ENCODE results near the gene EMB. TPM values are rescaled to one million over a fixed set of nuclear protein-coding genes. Genes with fewer than 3 reads are reported as not detected.
"Not testable (repeated sequence)": the region's sequence is repeated elsewhere in the genome, so short reads cannot be mapped to it uniquely, and the experiment has no call there.

The EMB gene
- total and polyA plus RNA-seq, 2 experiments from 2014 or later: 8.0 to 9.8 TPM

DNA sequence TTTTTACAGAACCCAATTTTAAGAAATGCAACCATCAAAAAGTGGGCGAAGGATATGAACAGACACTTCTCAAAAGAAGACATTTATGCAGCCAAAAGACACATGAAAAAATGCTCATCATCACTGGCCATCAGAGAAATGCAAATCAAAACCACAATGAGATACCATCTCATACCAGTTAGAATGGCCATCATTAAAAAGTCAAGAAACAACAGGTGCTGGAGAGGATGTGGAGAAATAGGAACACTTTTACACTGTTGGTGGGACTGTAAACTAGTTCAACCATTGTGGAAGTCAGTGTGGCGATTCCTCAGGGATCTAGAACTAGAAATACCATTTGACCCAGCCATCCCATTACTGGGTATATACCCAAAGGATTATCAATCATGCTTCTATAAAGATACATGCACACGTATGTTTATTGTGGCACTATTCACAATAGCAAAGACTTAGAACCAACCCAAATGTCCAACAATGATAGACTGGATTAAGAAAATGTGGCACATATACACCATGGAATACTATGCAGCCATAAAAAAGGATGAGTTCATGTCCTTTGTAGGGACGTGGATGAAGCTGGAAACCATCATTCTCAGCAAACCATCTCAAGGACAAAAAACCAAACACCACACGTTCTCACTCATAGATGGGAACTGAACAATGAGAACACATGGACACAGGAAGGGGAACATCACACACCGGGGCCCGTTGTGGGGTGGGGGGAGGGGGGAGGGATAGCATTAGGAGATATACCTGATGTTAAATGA is 19.7 kb downstream of the EMB start:
- H3K27me3 ChIP-seq; H3K4me3 ChIP-seq; H3K36me3 ChIP-seq (replicated peaks; ENCODE audit: insufficient read depth, low read depth); H2AFZ ChIP-seq; DNase-seq (ENCODE audit: low spot score); H3K79me2 ChIP-seq; H3K4me2 ChIP-seq; H4K20me1 ChIP-seq (ENCODE audit: insufficient read depth, poor library complexity, severe bottlenecking); H3K27ac ChIP-seq; H3K4me1 ChIP-seq (ENCODE audit: insufficient read depth); H3K9me2 ChIP-seq (replicated peaks; ENCODE audit: insufficient read depth); H3K9me3 ChIP-seq (ENCODE audit: low read depth): not testable (repeated sequence)
- 90% methylated on average over 7 of the region's 7 CpGs for WGBS (ENCODE audit: low lambda C conversion rate, missing lambda C conversion rate)

GRCh38 chr5:50420343-50420935 is 20.6 kb downstream of the EMB start:
- Histone ChIP-seq H2AFZ (no peak overlapping the region), H3K4me1 (ENCODE audit: insufficient read depth) (no peaks in the 10 kb centered on the region), H3K79me2 (no peaks in the 10 kb centered on the region), H3K27ac (no peak overlapping the region), H3K9me2 (replicated peaks; ENCODE audit: insufficient read depth) (no peaks in the 10 kb centered on the region), H3K4me2 (no peak overlapping the region), H3K4me3 (no peak overlapping the region), H3K36me3 (replicated peaks; ENCODE audit: insufficient read depth, low read depth) (no peaks in the 10 kb centered on the region), H4K20me1 (ENCODE audit: insufficient read depth, poor library complexity, severe bottlenecking) (no peaks in the 10 kb centered on the region), H3K27me3 (no peaks in the 10 kb centered on the region), H3K9me3 (ENCODE audit: low read depth) (no peaks in the 10 kb centered on the region)
- 83% methylated on average over 5 of the region's 5 CpGs for WGBS (ENCODE audit: low lambda C conversion rate, missing lambda C conversion rate)
- no peak for DNase-seq (ENCODE audit: low spot score)
- no peak for TF ChIP-seq CTCF (IDR thresholded peaks at IDR 0.05; ENCODE audit: poor library complexity)
- TF ChIP-seq EZH2 (IDR thresholded peaks at IDR 0.05; ENCODE audit: borderline replicate concordance): no peak
- TF ChIP-seq EZH2phosphoT487 (IDR thresholded peaks at IDR 0.05; ENCODE audit: low read depth, severe bottlenecking, unreplicated experiment): no peak

DNA sequence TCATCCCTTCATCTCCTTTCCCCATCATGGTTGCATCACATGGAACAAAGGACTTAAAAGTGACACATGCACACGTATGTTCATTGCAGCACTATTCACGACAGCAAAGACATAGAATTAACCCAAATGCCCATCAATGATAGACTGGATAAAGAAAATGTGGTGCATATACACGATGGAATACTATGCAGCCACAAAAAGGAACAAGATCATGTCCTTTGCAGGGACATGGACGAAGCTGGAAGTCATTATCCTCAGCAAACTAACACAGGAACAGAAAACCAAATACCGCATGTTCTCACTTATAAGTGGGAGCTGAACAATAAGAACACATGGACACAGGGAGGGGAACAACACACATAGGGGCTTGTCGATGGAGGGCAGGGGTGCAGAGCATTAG is 21.4 kb downstream of the EMB start:
- 94% methylated on average over 6 of the region's 6 CpGs for WGBS (ENCODE audit: low lambda C conversion rate, missing lambda C conversion rate)
- H2AFZ ChIP-seq; H4K20me1 ChIP-seq (ENCODE audit: insufficient read depth, poor library complexity, severe bottlenecking); DNase-seq (ENCODE audit: low spot score); H3K9me2 ChIP-seq (replicated peaks; ENCODE audit: insufficient read depth); H3K27ac ChIP-seq; H3K79me2 ChIP-seq; H3K9me3 ChIP-seq (ENCODE audit: low read depth); H3K4me2 ChIP-seq; H3K4me1 ChIP-seq (ENCODE audit: insufficient read depth); H3K27me3 ChIP-seq; H3K4me3 ChIP-seq; H3K36me3 ChIP-seq (replicated peaks; ENCODE audit: insufficient read depth, low read depth): not testable (repeated sequence)

DNA sequence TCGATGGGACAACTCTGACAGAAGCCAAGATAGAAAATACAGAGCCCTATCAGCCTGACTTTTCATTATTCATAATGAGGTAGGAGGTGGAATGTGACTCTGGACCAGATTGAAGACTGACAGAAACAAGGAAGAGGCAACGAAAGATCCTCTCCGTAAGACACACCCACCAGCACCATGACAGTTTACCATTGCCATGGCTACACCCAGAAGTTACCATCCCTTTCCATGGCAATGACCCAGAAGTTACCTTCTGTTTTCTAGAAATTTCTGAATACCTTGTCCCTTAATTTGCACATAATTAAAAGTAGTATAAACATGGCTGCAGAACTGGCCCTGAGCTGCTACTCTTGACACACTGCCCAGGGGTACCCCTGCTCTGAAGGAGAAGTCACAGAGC is 24.5 kb downstream of the EMB start:
- DNase-seq (ENCODE audit: low spot score); H3K9me3 ChIP-seq (ENCODE audit: low read depth); H3K79me2 ChIP-seq; H3K4me3 ChIP-seq; H3K4me2 ChIP-seq; H3K27ac ChIP-seq; H3K9me2 ChIP-seq (replicated peaks; ENCODE audit: insufficient read depth); H3K36me3 ChIP-seq (replicated peaks; ENCODE audit: insufficient read depth, low read depth); H3K4me1 ChIP-seq (ENCODE audit: insufficient read depth); H3K27me3 ChIP-seq; H2AFZ ChIP-seq; H4K20me1 ChIP-seq (ENCODE audit: insufficient read depth, poor library complexity, severe bottlenecking): not testable (repeated sequence)
- 89% methylated on average over 3 of the region's 3 CpGs for WGBS (ENCODE audit: low lambda C conversion rate, missing lambda C conversion rate)

DNA sequence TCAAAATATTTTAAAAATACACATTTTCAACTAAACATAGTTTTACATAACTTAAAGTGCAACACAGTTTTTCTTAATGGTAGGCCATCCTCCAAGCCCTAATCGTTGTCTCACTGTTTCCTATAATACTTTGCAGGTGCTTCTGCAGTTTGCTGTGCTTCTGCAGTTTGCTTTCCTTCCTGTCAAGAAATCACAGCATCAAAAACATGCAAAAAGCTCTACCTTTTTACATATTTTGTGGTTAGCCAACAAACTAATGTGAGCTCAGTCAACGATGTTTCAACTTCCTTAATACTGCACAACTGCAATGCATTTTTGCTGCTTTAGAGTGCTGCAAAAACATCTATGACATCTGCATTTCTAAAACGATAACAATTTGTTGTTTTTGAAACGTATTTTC is 25.2 kb downstream of the EMB start:
- no peaks in the 10 kb centered on the region for H3K9me3 ChIP-seq (ENCODE audit: low read depth)
- no peaks in the 10 kb centered on the region for H3K36me3 ChIP-seq (replicated peaks; ENCODE audit: insufficient read depth, low read depth)
- no peak for DNase-seq (ENCODE audit: low spot score)
- H3K27me3 ChIP-seq: no peaks in the 10 kb centered on the region
- H3K4me3 ChIP-seq: no peak overlapping the region
- H3K9me2 ChIP-seq (replicated peaks; ENCODE audit: insufficient read depth): no peaks in the 10 kb centered on the region
- no peaks in the 10 kb centered on the region for H3K79me2 ChIP-seq
- H3K4me2 ChIP-seq: no peak overlapping the region
- no peak overlapping the region for H3K27ac ChIP-seq
- H2AFZ ChIP-seq: no peak overlapping the region
- H4K20me1 ChIP-seq (ENCODE audit: insufficient read depth, poor library complexity, severe bottlenecking): no peaks in the 10 kb centered on the region
- WGBS (ENCODE audit: low lambda C conversion rate, missing lambda C conversion rate): 73% methylated on average over 4 of the region's 4 CpGs
- TF ChIP-seq EZH2phosphoT487 (IDR thresholded peaks at IDR 0.05; ENCODE audit: low read depth, severe bottlenecking, unreplicated experiment): no peak
- TF ChIP-seq EZH2 (IDR thresholded peaks at IDR 0.05; ENCODE audit: borderline replicate concordance): no peak
- TF ChIP-seq CTCF (IDR thresholded peaks at IDR 0.05; ENCODE audit: poor library complexity): no peak
- no peaks in the 10 kb centered on the region for H3K4me1 ChIP-seq (ENCODE audit: insufficient read depth)

DNA sequence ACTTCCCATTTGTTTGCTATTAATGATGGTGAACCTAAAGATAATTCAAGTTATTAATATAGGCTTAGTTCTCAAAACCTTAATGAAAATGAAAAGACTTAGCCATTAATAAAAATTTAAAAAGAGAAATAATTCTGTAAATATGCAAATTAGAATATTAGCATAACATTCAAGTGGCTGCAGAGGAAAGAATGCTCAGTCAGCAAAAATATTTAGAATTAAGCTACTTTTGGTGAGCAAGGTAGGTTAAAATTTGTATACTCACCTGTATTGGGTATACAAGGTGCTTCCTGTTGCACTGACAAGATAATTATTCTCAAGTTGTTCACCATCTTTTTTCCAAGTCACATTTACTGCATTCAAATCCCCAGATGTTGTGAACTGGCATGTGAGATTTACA is 30.2 kb downstream of the EMB start:
- H3K36me3 ChIP-seq (replicated peaks; ENCODE audit: insufficient read depth, low read depth); H3K79me2 ChIP-seq; H4K20me1 ChIP-seq (ENCODE audit: insufficient read depth, poor library complexity, severe bottlenecking); H3K9me3 ChIP-seq (ENCODE audit: low read depth); H3K4me2 ChIP-seq; H2AFZ ChIP-seq; H3K4me1 ChIP-seq (ENCODE audit: insufficient read depth); H3K27me3 ChIP-seq; DNase-seq (ENCODE audit: low spot score); H3K9me2 ChIP-seq (replicated peaks; ENCODE audit: insufficient read depth); H3K27ac ChIP-seq; H3K4me3 ChIP-seq: not testable (repeated sequence)

Measured in hepatocyte (in vitro differentiated cells).